Measurements from ENCODE around the gene HPS1. TPM values are rescaled to one million over a fixed set of nuclear protein-coding genes. Genes with fewer than 3 reads are reported as not detected.

Gene HPS1
- total RNA-seq, 1 donor from 2014 or later, result 30.6 TPM

DNA sequence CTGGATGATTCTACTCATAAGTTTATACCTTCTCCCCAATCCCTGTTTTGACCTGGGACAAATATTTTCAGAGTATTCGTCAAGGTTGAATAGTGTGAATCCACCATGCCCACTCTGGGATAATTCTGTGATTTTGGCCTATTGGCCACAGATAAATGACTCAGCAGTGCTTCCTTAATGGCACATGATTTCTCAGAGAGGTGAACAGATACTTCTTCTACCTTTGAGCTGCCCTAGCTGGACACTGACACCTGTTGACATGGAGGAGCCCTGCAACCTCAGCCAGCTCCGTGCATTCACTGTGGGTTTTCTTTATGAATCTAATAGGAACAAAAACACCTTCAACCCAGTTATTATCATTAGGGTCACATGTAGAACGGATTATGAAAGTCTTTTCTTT, 40.9 kb upstream of the HPS1 start:
- TF ChIP-seq, protein P1, sequence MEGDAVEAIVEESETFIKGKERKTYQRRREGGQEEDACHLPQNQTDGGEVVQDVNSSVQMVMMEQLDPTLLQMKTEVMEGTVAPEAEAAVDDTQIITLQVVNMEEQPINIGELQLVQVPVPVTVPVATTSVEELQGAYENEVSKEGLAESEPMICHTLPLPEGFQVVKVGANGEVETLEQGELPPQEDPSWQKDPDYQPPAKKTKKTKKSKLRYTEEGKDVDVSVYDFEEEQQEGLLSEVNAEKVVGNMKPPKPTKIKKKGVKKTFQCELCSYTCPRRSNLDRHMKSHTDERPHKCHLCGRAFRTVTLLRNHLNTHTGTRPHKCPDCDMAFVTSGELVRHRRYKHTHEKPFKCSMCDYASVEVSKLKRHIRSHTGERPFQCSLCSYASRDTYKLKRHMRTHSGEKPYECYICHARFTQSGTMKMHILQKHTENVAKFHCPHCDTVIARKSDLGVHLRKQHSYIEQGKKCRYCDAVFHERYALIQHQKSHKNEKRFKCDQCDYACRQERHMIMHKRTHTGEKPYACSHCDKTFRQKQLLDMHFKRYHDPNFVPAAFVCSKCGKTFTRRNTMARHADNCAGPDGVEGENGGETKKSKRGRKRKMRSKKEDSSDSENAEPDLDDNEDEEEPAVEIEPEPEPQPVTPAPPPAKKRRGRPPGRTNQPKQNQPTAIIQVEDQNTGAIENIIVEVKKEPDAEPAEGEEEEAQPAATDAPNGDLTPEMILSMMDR (IDR thresholded peaks at IDR 0.05; ENCODE audit: unreplicated experiment), result no peak
- Mint-ChIP-seq H3K36me3 (ENCODE audit: low read depth, unreplicated experiment) (no peaks in the 10 kb centered on the region), H3K27ac (ENCODE audit: unreplicated experiment) (no peak overlapping the region), H3K27me3 (ENCODE audit: unreplicated experiment) (no peaks in the 10 kb centered on the region), H3K4me1 (ENCODE audit: unreplicated experiment) (no peaks in the 10 kb centered on the region), H3K4me3 (ENCODE audit: unreplicated experiment) (no peak overlapping the region), H3K9me3 (ENCODE audit: unreplicated experiment) (no peaks in the 10 kb centered on the region)
- no peak for DNase-seq (ENCODE audit: low spot score)

DNA sequence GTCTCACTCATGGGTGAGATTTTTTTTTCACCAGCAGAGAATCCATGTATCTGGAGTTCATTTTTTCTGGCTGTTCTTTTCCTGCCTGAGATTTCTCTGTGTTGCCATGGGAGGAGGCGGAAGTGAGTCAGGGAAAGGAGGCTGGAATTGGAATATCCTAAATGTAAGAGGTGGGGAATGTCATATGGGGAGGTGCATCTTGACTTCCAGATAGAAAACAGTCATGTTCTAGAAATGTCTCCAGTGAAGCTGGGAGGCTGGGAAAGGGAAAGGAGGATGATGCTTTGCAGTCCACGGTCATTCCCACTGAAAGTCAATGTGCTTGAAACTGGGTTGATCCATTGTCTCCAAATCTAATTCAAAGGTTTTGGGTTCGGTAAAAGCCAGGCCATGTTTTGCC, 39.7 kb upstream of the HPS1 start:
- Mint-ChIP-seq H3K36me3 (ENCODE audit: low read depth, unreplicated experiment) (no peaks in the 10 kb centered on the region), H3K27ac (ENCODE audit: unreplicated experiment) (no peak overlapping the region), H3K4me3 (ENCODE audit: unreplicated experiment) (no peak overlapping the region), H3K9me3 (ENCODE audit: unreplicated experiment) (no peaks in the 10 kb centered on the region), H3K27me3 (ENCODE audit: unreplicated experiment) (no peaks in the 10 kb centered on the region), H3K4me1 (ENCODE audit: unreplicated experiment) (no peaks in the 10 kb centered on the region)
- TF ChIP-seq, protein P1 (IDR thresholded peaks at IDR 0.05; ENCODE audit: unreplicated experiment), result no peak
- no peak for DNase-seq (ENCODE audit: low spot score)

DNA sequence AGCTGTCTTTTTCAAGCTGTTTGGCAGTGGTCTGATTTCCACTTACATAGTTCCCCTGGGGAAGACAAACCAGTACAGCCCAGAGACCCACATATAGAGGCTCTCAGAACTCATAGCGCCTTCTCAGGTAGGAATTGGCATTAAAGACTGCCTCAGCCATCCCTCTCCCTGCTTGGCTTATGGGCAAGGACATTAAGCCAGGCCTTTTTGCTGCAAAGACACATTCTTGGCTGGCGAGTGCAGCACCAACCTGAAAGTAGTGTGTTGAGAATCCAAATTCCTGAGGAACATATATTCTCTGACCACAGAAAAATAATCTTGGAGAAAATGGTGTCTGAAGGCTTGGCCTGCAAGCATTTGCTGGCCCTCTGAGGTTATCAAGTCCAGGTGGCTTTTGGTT, 39.2 kb upstream of the HPS1 start:
- Mint-ChIP-seq H3K27me3 (ENCODE audit: unreplicated experiment) (no peaks in the 10 kb centered on the region), H3K4me3 (ENCODE audit: unreplicated experiment) (no peak overlapping the region), H3K4me1 (ENCODE audit: unreplicated experiment) (no peaks in the 10 kb centered on the region), H3K27ac (ENCODE audit: unreplicated experiment) (no peak overlapping the region), H3K36me3 (ENCODE audit: low read depth, unreplicated experiment) (no peaks in the 10 kb centered on the region), H3K9me3 (ENCODE audit: unreplicated experiment) (no peaks in the 10 kb centered on the region)
- DNase-seq (ENCODE audit: low spot score), result no peak
- TF ChIP-seq, protein P1 (IDR thresholded peaks at IDR 0.05; ENCODE audit: unreplicated experiment), result no peak

DNA sequence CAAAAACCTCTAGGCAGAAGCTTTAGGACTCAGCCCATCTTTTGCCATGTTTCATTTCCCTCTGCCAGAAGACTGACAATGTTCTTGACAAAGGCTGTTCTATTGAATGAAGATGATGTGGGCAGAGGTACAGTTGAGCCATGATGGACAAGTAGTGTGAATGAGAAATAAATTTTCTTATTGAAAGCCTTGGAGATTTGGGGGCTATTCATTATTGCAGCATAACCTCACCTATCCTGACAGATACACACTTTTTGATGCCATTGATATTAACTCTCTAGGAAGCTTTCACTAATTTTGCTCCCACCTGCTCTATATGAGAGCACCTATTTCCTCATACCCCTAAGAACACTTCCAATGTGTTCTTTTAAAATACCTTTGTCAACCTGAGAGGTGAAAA, 36.9 kb upstream of the HPS1 start:
- no peaks in the 10 kb centered on the region for H3K9me3 Mint-ChIP-seq (ENCODE audit: unreplicated experiment)
- no peak overlapping the region for H3K27ac Mint-ChIP-seq (ENCODE audit: unreplicated experiment)
- DNase-seq (ENCODE audit: low spot score), result no peak
- H3K36me3 Mint-ChIP-seq (ENCODE audit: low read depth, unreplicated experiment), result no peaks in the 10 kb centered on the region
- H3K4me1 Mint-ChIP-seq (ENCODE audit: unreplicated experiment), result no peaks in the 10 kb centered on the region
- no peaks in the 10 kb centered on the region for H3K27me3 Mint-ChIP-seq (ENCODE audit: unreplicated experiment)
- H3K4me3 Mint-ChIP-seq (ENCODE audit: unreplicated experiment), result no peak overlapping the region
- TF ChIP-seq, protein P1 (IDR thresholded peaks at IDR 0.05; ENCODE audit: unreplicated experiment), result no peak

DNA sequence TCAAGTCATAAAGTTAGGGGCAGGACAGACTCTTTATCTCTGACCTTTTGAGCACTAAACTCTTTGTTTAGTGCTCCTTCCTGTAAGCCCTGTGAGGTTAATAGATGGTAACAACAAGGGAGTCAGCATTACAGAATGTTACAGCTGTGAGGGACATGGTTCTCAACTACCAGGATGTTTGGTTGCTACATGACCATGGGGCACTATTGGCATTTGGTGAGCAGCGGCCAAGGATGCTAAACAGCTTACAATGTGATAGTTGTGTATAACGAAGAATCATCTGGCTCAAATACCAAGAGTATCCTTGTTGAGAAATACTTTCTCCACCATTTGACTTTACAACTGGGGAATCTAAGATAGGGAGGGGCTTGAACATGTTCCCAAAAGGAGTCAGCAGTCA, 35.4 kb upstream of the HPS1 start:
- Mint-ChIP-seq H3K9me3 (ENCODE audit: unreplicated experiment) (no peaks in the 10 kb centered on the region), H3K4me1 (ENCODE audit: unreplicated experiment) (no peaks in the 10 kb centered on the region), H3K4me3 (ENCODE audit: unreplicated experiment) (no peak overlapping the region), H3K36me3 (ENCODE audit: low read depth, unreplicated experiment) (no peaks in the 10 kb centered on the region), H3K27ac (ENCODE audit: unreplicated experiment) (no peak overlapping the region), H3K27me3 (ENCODE audit: unreplicated experiment) (no peaks in the 10 kb centered on the region)
- no peak for DNase-seq (ENCODE audit: low spot score)
- TF ChIP-seq, protein P1 (IDR thresholded peaks at IDR 0.05; ENCODE audit: unreplicated experiment), result no peak
